Pons (tissue), 1 donor: ENCODE results near the gene BTN2A1.

Source experiments
- DNase-seq: peaks from one replicate; pipeline ENCODE4 v3.0.0-alpha.2; 2016; ENCODE audit warnings: low spot score

BTN2A1 gene

GRCh38 chr6:26468829-26469228 is 11.1 kb downstream of the BTN2A1 start:
- DNase-seq: no peak

GRCh38 chr6:26470643-26471042 is 12.9 kb downstream of the BTN2A1 start:
- no peak for DNase-seq

- DNase-seq: no peak
Measured at GRCh38 chr6:26471970-26472369, 14.2 kb downstream of the BTN2A1 start.

- no peak for DNase-seq
Measured at GRCh38 chr6:26472549-26473290, 15.0 kb downstream of the BTN2A1 start.

- DNase-seq: no peak
Measured at GRCh38 chr6:26473429-26473757, 15.6 kb downstream of the BTN2A1 start.

GRCh38 chr6:26473758-26474438 is 16.1 kb downstream of the BTN2A1 start:
- peak; percentile 95 for DNase-seq

- DNase-seq: no peak
Measured at GRCh38 chr6:26474439-26474881, 16.7 kb downstream of the BTN2A1 start.

- DNase-seq: no peak
Measured at GRCh38 chr6:26475823-26476729, 18.3 kb downstream of the BTN2A1 start.

GRCh38 chr6:26476896-26477295 is 19.1 kb downstream of the BTN2A1 start:
- DNase-seq: no peak

GRCh38 chr6:26477426-26477825 is 19.7 kb downstream of the BTN2A1 start:
- DNase-seq: no peak

GRCh38 chr6:26478100-26478984 is 20.6 kb downstream of the BTN2A1 start:
- no peak for DNase-seq

- DNase-seq: peak; percentile 65
Measured at GRCh38 chr6:26478985-26479278, 21.2 kb downstream of the BTN2A1 start.

GRCh38 chr6:26482338-26482737 is 24.6 kb downstream of the BTN2A1 start:
- DNase-seq: no peak

- DNase-seq: no peak
Measured at GRCh38 chr6:26483727-26484126, 26.0 kb downstream of the BTN2A1 start.

- no peak for DNase-seq
Measured at GRCh38 chr6:26484161-26484560, 26.4 kb downstream of the BTN2A1 start.

- DNase-seq: no peak
Measured at GRCh38 chr6:26485112-26485780, 27.5 kb downstream of the BTN2A1 start.

- DNase-seq: no peak
Measured at GRCh38 chr6:26486358-26486757, 28.6 kb downstream of the BTN2A1 start.

GRCh38 chr6:26487466-26487865 is 29.7 kb downstream of the BTN2A1 start:
- no peak for DNase-seq

GRCh38 chr6:26489996-26490964 is 32.5 kb downstream of the BTN2A1 start:
- no peak for DNase-seq

- DNase-seq: no peak
Measured at GRCh38 chr6:26491604-26492003, 33.8 kb downstream of the BTN2A1 start.
